Measurements from ENCODE around the gene TMEM176B. TPM values are rescaled to one million over a fixed set of nuclear protein-coding genes. Genes with fewer than 3 reads are reported as not detected.

TMEM176B gene
- polyA plus RNA-seq, 3 donors = 80.2 to 115 (median 87.1) TPM

DNA sequence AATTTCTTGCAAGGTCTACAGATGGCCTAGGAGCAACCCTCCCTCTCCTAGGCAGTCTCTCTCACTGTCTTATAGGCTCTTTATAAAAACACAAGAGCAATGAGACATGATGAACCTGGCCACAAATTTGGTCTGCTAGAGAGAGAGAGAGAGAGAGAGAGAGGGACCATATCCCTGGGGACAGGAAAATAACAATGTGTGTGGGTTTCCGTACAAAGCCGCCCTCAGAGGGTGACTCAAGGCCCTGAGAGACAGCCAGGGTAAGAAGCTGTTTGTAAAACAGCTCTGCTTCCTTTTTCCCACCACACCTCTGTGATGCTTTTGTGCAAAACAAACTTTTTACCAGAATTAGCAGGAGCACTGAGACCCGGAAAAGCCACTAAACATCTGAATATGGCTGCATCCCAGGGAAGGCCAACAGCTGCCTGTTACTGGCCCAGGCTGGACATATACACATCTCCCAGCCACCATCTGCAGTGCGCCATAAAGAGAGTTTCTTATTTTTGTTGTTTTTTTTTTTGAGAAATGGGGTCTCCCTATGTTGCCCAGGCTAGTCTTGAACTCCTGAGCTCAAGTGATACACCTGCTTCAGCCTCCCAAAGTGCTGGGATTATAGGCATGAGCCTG lies 44.6 kb downstream of the TMEM176B start:
- no peak for DNase-seq (ENCODE audit: low read depth in 3 of 3, low spot score in 2 of 3)

DNA sequence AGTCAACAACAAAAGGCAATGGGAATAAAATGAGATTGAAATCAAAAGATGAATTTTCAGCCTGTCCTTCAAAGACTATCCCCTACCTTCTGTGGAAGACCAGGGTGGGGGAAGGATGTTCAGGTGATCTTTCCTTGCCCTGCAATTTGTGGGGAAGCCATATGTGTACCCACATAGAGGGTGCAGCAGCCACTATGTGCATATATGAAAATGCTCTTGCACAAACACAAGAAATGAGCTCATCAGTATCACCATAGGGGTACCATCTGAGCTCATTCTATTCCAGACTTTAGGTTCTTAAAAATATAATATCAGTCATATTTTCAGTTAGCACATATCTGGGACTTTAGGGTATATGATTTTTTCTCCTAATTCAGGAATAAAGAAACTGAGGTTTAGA lies 45.2 kb downstream of the TMEM176B start:
- DNase-seq (ENCODE audit: low read depth in 3 of 3, low spot score in 2 of 3) = no peak

DNA sequence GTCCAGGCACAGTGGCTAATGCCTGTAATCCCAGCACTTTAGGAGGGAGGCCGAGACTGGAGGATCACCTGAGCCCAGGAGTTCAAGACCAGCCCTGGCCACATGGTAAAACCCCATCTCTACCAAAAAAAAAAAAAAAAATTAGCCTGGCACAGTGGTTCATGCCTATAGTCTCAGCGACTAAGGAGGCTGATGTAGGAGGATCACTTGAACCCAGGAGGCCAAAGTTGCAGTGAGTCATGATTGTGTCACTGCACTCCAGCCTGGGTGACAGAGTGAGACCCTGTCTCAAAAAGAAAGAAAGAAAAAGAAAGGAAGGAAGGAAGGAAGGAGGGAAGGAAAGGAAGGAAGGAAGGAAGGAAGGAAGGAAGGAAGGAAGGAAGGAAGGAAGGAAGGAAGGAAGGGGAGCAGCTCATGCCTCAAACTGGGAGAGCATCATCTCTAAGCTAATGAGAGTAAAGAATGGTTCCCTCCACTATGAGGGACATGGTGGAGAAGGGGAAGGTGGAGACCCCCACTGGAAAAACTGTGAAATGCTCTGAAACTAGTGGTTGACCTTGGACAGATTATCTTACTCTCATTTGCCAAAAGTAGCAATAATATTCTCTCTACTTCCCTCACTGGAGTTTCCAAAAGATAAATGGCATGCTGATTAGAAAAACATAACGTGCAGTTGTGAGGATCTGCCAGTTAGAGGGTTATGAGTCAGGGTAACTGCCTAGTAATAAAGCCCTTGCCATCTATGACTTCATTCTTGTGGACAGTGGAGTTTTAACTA lies 46.1 kb downstream of the TMEM176B start:
- DNase-seq (ENCODE audit: low read depth in 3 of 3, low spot score in 2 of 3) = no peak

DNA sequence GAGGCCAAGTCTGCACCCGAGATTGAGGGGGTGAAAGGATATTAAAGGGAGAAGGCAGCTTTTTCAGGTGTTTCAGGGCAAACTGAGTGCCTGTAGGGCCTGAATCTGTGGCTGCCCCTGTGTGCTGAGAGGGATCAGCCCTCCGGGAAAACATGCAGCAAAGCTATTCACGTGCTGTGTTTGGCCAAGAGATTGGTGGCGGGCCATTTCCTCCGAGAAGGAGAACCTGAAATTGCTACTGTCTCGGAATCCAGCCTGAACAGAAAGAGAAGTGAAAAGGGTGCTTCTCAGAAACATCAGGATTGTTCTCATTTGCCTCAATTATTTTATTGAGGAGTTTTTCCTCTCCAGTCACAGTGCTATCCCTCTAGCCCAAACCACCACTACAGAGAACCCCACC lies 46.9 kb downstream of the TMEM176B start:
- no peak for DNase-seq (ENCODE audit: low read depth in 3 of 3, low spot score in 2 of 3)

DNA sequence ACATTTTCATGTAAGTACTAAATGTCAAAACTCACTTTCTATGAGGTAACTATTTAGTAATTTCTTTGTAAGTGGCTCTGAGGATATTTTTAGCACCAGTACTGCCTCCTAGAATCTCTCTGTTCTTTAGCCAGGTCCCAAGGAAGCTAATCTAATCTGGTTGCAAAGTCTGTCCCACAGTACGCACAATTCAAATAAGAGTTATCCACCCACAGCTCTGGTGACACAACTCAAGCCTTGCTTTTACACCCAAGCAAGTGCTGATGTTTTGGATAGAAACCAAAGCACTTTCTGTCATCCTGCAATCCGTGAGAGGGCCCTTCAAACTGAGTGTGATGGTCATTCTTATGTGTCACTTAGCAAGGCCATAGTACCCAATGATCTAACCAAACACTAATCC lies 48.5 kb downstream of the TMEM176B start:
- DNase-seq (ENCODE audit: low read depth in 3 of 3, low spot score in 2 of 3) = no peak

DNA sequence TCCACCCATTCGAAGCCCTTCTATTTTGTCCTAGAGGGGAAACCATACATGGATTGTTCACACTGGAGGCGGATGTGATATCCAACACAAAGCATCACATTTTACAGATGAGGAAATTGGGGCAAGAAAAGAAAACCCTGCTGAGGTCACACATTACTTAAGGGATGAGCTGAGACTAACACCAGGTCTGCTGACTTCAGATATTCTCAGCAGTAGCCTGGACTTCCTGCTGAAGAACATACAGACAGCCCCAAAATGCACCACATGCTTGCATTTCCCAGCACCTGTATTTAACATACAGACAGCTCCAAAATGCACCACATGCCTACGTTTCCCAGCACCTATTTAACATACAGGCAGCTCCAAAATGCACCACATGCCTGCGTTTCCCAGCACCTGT lies 51.8 kb downstream of the TMEM176B start:
- DNase-seq (ENCODE audit: low read depth in 3 of 3, low spot score in 2 of 3) = no peak

DNA sequence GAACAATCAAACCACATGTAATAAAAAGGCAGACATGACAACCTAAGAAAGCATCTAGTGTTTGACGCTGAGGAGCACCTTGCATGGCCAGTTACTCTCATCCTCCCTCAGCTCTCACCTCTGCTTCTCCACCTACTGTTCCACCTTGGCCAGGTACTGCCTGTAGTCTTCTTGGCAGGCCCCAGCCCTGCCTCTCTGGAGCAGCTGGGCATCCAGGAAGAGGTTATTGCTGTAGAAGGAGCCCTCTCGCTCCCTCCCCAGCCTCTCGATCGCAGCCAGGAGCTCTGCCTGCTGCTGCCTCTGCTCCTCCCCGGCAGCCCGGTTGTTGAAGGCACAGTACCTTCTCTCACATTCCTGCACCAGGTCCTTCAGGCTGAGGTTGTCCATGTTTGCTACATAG lies 53.2 kb downstream of the TMEM176B start:
- DNase-seq (ENCODE audit: low read depth in 3 of 3, low spot score in 2 of 3) = no peak

DNA sequence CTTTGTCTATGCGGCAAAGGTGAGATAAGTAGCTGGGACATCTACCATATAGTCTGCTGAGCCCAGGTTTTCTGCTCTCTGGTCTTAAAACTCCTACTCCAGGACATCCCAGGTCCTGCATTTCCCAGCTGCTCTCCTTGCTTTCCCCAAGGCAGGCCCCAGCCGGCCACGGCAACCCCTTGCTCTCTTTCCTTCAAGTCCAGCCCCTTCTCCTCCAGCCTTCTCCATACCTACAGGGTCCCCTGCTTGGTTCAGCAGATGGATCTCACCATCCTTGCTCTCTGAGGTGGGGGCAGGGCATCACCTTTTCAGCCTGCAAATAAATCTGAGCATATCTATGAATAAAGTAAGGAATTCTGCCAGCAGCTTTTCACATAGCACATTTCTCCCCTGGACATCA lies 54.3 kb downstream of the TMEM176B start:
- no peak for DNase-seq (ENCODE audit: low read depth in 3 of 3, low spot score in 2 of 3)

DNA sequence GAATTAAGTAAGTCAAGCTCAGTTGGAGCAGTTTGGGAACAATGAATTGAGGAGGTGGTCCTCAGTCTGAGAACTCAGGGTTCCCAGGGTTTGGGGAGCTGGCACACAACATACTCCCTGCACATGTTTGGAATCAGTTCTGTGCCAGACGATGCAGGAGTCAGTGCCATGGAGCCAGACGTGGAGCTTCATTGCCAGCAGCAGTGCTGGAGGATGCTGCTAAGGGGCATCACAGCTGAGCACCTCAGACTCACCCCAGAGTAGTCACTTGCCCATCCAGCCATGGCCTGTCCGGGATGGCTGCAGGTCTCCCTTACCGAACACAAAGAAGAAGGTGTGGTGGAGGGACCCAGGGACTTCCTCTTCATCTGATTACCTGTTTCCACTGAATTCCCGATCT lies 55.1 kb downstream of the TMEM176B start:
- DNase-seq (ENCODE audit: low read depth in 3 of 3, low spot score in 2 of 3) = no peak

DNA sequence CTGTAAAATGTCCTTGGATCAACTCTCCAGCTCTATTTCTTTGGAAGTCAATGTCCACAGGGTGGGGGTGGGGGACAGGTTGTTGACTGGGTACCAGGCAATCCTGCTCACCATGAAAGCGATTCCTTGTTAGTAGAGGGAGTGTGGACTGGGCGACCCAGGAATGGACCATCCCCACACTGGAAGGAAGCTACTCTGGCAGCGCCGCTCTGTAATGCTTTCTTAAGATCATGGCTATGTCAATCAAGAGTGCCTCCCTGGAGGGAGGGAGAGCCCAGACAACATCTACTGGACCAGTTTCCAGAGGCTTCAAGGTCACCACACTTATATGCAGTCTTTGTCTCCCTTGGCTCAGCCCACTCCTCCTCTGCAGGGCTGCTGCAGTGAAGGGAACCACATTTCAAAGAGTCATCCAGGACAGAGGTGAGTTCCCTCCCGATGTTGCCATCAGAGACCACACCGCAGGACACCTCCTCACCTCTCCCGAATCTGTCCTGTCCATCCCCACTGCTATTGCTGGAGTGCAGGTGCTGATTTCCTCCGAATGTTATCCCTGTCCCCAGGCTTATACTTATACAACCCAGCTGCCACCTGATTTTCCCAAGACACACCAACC lies 56.0 kb downstream of the TMEM176B start:
- DNase-seq (ENCODE audit: low read depth in 3 of 3, low spot score in 2 of 3) = no peak

DNA sequence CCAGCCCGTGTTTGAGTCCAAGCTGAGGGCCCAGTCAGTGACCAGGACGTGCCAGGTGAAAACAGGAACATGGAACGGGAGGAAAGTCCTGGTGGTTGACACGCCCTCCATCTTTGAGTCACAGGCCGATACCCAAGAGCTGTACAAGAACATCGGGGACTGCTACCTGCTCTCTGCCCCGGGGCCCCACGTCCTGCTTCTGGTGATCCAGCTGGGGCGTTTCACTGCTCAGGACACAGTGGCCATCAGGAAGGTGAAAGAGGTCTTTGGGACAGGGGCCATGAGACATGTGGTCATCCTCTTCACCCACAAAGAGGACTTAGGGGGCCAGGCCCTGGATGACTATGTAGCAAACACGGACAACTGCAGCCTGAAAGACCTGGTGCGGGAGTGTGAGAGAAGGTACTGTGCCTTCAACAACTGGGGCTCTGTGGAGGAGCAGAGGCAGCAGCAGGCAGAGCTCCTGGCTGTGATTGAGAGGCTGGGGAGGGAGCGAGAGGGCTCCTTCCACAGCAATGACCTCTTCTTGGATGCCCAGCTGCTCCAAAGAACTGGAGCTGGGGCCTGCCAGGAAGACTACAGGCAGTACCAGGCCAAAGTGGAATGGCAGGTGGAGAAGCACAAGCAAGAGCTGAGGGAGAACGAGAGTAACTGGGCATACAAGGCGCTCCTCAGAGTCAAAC lies 57.7 kb downstream of the TMEM176B start:
- no peak for DNase-seq (ENCODE audit: low read depth in 3 of 3, low spot score in 2 of 3)

Other genes starting within 250 kb of the TMEM176B start
- gene GIMAP4, start 233.0 kb downstream of the TMEM176B start, polyA plus RNA-seq (ENCODE audit: insufficient read length in 3 of 3) = 10 to 100 TPM; 27.7 to 33.5 (median 27.8) TPM
- 10 to 100 TPM; 16.6 to 18.1 (median 18.0) TPM for gene GIMAP6, start 168.0 kb downstream of the TMEM176B start, polyA plus RNA-seq (ENCODE audit: insufficient read length in 3 of 3)
- gene GIMAP2, start 114.7 kb downstream of the TMEM176B start, polyA plus RNA-seq (ENCODE audit: insufficient read length in 3 of 3) = 10 to 100 TPM in 2 of 3 donors, 1 to 10 TPM in 1; 9.7 to 10.5 (median 10.1) TPM
- 1 to 10 TPM; 2.0 to 3.1 (median 2.4) TPM for gene GIMAP1, start 83.8 kb downstream of the TMEM176B start, polyA plus RNA-seq (ENCODE audit: insufficient read length in 3 of 3)
- 1 to 10 TPM; 5.9 to 7.3 (median 6.9) TPM for gene GIMAP5, start 62.9 kb downstream of the TMEM176B start, polyA plus RNA-seq (ENCODE audit: insufficient read length in 3 of 3)
- 100 to 1,000 TPM in 1 of 3 donors, 10 to 100 TPM in 2; 80.7 to 126 (median 89.0) TPM for gene TMEM176A, start 405 bp upstream of the TMEM176B start, polyA plus RNA-seq (ENCODE audit: insufficient read length in 3 of 3)
- gene AOC1, start 52.2 kb upstream of the TMEM176B start, polyA plus RNA-seq (ENCODE audit: insufficient read length in 3 of 3) = 10 to 100 TPM; 41.9 to 77.1 (median 57.5) TPM
- gene KCNH2, start 178.0 kb upstream of the TMEM176B start, polyA plus RNA-seq (ENCODE audit: insufficient read length in 3 of 3) = 10 to 100 TPM; 13.2 to 14.6 (median 14.1) TPM
- gene NOS3, start 190.7 kb upstream of the TMEM176B start, polyA plus RNA-seq (ENCODE audit: insufficient read length in 3 of 3) = 1 to 10 TPM; 6.8 to 7.6 (median 7.0) TPM
- 1 to 10 TPM in 2 of 3 donors, under 1 TPM in 1; 0.99 to 2.3 (median 2.2) TPM for gene ATG9B, start 224.1 kb upstream of the TMEM176B start, polyA plus RNA-seq (ENCODE audit: insufficient read length in 3 of 3)
- gene ABCB8, start 228.1 kb upstream of the TMEM176B start, polyA plus RNA-seq (ENCODE audit: insufficient read length in 3 of 3) = 10 to 100 TPM; 15.2 to 18.4 (median 15.5) TPM
- 1 to 10 TPM; 1.1 to 2.4 (median 1.2) TPM for gene ASIC3, start 248.2 kb upstream of the TMEM176B start, polyA plus RNA-seq (ENCODE audit: insufficient read length in 3 of 3)